ENCODE data around the gene NOXA1.

Gene NOXA1

DNA sequence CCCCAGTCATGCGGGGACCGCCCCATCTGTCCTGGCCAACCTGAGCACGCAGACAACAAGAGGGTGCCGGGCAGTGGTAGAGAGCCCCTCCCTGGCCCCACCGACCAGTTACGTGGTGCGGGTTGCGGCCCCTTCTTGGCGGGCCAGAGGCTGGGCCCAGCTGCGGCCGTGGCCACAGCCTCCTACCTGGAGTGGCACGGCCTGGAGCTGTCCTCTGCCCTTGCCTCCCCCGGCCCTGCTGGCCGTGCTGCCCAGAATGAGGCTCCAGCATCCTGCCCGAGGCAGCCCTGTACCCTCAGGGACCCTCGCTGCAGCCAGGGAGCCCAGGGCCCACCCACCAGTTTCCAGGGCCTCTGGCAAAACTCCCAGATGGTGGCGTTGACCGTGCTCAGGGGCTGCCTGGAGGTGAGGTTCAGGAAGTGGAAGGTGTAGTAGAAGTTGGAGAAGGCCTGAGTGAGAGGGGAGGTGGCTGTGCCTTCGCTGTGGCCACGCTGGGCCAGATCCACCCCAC, 12.2 kb downstream of the NOXA1 start:
- no peak overlapping the region for H3K4me3 ChIP-seq (ENCODE audit: low read depth, low read length)
- TF ChIP-seq, protein P1, sequence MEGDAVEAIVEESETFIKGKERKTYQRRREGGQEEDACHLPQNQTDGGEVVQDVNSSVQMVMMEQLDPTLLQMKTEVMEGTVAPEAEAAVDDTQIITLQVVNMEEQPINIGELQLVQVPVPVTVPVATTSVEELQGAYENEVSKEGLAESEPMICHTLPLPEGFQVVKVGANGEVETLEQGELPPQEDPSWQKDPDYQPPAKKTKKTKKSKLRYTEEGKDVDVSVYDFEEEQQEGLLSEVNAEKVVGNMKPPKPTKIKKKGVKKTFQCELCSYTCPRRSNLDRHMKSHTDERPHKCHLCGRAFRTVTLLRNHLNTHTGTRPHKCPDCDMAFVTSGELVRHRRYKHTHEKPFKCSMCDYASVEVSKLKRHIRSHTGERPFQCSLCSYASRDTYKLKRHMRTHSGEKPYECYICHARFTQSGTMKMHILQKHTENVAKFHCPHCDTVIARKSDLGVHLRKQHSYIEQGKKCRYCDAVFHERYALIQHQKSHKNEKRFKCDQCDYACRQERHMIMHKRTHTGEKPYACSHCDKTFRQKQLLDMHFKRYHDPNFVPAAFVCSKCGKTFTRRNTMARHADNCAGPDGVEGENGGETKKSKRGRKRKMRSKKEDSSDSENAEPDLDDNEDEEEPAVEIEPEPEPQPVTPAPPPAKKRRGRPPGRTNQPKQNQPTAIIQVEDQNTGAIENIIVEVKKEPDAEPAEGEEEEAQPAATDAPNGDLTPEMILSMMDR (IDR thresholded peaks at IDR 0.05; ENCODE audit: low read depth, low read length, missing control alignments): no peak
- DNase-seq (ENCODE audit: low read depth): no peak

- TF ChIP-seq, protein P1 (IDR thresholded peaks at IDR 0.05; ENCODE audit: low read depth, low read length, missing control alignments): no peak
- H3K4me3 ChIP-seq (ENCODE audit: low read depth, low read length): no peak overlapping the region
- no peak for DNase-seq (ENCODE audit: low read depth)
These were observed 13.0 kb downstream of the NOXA1 start for GRCh38 chr9:137435980-137436760.

- no peak for DNase-seq (ENCODE audit: low read depth)
- TF ChIP-seq, protein P1 (IDR thresholded peaks at IDR 0.05; ENCODE audit: low read depth, low read length, missing control alignments): no peak
- H3K4me3 ChIP-seq (ENCODE audit: low read depth, low read length): no peak overlapping the region
These were observed 13.8 kb downstream of the NOXA1 start for GRCh38 chr9:137436761-137437600.

DNA sequence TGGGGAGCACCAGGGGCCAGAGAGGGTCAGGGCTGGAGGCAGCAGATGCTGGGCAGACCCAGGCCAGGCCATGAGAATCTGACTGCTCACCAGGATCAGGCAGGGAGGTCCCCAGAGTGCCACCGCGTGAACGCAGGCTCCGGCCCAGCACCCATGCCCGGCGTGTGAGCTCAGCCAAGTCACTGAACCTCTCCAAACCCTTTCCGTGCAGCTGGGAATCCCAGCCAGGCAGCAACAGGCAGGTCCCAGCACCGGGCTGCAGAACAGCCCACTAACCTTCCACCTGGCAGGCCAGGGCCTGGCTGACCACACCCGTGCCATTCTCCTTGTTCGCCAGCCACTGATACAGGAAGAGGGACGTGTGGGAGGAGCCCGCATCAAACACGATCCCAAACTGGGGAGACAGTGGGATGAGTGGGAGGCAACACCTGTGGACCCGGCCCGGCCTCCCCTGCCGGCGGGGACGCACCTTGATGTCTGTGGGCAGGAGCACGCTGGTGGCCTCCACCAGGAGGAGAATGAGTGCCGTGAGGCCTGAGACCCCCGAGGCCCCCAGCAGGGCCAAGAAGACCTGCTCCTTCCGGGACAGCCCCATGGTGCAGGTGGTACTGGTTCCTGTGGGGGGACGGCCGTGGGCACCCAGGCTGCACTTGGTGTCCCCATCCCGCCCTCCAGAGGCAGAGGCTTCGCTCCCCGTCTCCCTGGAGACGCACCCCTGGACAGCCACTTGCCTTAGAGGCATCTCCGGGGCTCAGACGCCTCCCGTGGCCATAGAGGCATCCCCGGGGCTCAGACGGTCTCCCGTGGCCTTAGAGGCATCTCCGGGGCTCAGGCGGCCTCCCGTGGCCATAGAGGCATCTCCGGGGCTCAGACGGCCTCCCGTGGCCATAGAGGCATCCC, 14.7 kb downstream of the NOXA1 start:
- TF ChIP-seq, protein P1 (IDR thresholded peaks at IDR 0.05; ENCODE audit: low read depth, low read length, missing control alignments): no peak
- DNase-seq (ENCODE audit: low read depth): no peak
- no peak overlapping the region for H3K4me3 ChIP-seq (ENCODE audit: low read depth, low read length)

DNA sequence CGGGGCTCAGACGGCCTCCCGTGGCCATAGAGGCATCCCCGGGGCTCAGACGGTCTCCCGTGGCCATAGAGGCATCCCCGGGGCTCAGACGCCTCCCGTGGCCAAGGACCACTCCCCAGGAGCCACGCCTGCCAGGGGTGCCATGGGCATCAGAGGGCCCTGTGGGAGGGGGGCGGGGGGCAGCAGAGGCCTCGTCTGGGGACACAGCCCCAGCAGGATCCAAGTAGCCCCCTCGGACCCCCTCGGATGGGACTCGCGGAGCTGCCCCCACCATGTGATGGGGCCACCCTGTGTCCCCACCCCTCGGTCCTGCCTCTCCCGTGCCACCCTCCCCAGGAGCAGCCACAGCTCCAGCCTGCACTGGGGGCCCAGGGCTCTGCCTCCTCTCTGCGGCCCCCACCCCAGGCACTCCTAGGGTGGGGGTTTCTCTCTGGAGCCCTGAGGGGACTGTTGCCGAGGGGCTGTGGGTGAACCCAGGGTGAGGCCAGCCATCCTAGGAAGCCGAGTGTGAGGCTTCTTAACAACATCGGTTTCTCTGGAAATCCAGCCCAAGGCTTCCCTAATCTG, 15.5 kb downstream of the NOXA1 start:
- DNase-seq (ENCODE audit: low read depth): no peak
- TF ChIP-seq, protein P1 (IDR thresholded peaks at IDR 0.05; ENCODE audit: low read depth, low read length, missing control alignments): no peak

GRCh38 chr9:137439158-137439714, 16.0 kb downstream of the NOXA1 start:
- TF ChIP-seq, protein P1 (IDR thresholded peaks at IDR 0.05; ENCODE audit: low read depth, low read length, missing control alignments): no peak
- DNase-seq (ENCODE audit: low read depth): no peak
- H3K4me3 ChIP-seq (ENCODE audit: low read depth, low read length): no peak overlapping the region

More for the DNA sequence above, 15.5 kb downstream of the NOXA1 start:
- no peak overlapping the region for H3K4me3 ChIP-seq (ENCODE audit: low read depth, low read length)
